Stomach (tissue), 9 donors: Measurements from ENCODE around the gene CNTN4. TPM values are rescaled to one million over a fixed set of nuclear protein-coding genes. Genes with fewer than 3 reads are reported as not detected.

Source experiments
- DNase-seq, 2 donors: peaks; one replicate each; pipeline versions ENCODE4 v3.0.0 to v3.0.0-alpha.2; 2013 to 2019
- H3K27ac ChIP-seq, 5 donors: fragments of 200-600 bp in 4 of 5; sonication (generic) in 4 of 5; one replicate each; pipeline ENCODE4 v1.5.1; 2013 to 2019; ENCODE audit warnings: mild to moderate bottlenecking in 1 of 5, moderate library complexity in 1 of 5
- H3K27me3 ChIP-seq, 3 donors: fragments of 200-600 bp; sonication (generic); one replicate each; pipeline ENCODE4 v1.5.1; 2017 to 2019; ENCODE audit warnings: mixed run types in 1 of 3
- H3K36me3 ChIP-seq, 4 donors: fragments of 200-600 bp; sonication (generic); 1 replicate in 3 of 4; 2 replicates in 1 of 4; pipeline ENCODE4 v1.5.1; 2016 to 2019
- H3K4me1 ChIP-seq, 4 donors: fragments of 200-600 bp; sonication (generic); one replicate each; pipeline ENCODE4 v1.5.1; 2016 to 2019
- H3K4me3 ChIP-seq, 4 donors: fragments of 200-600 bp; sonication (generic) in 3 of 4; one replicate each; pipeline ENCODE4 v1.5.1; 2016 to 2019; ENCODE audit warnings: mild to moderate bottlenecking in 1 of 4
- H3K9me3 ChIP-seq, 4 donors: fragments of 200-600 bp; sonication (generic); one replicate each; pipeline ENCODE4 v1.5.1; 2016 to 2019
- EP300 ChIP-seq: sonication (generic); formaldehyde crosslinking; IDR thresholded peaks from one replicate; pipeline ENCODE4 v1.6.1; 2017; ENCODE audit warnings: antibody characterized with exemption
- POLR2A ChIP-seq, 4 donors: fragments of 450-650 bp; IDR thresholded peaks; one replicate each; pipeline ENCODE4 v1.6.1; 2016; ENCODE audit warnings: antibody characterized with exemption in 4 of 4, control low read depth in 2 of 4, mild to moderate bottlenecking in 1 of 4, moderate library complexity in 1 of 4
- POLR2AphosphoS5 ChIP-seq, 3 donors: sonication (generic); formaldehyde crosslinking; IDR thresholded peaks; one replicate each; pipeline ENCODE4 v1.6.1; 2016; ENCODE audit warnings: antibody characterized with exemption in 3 of 3
- WGBS, 5 donors: extraction: QIAGEN DNeasy Blood & Tissue Kit in 3 of 5; methylation state at CpG; one replicate each; pipeline versions ENCODE4 v1.1.5 to v1.1.7; 2013 to 2018; 5-methylcytosine and 5-hydroxymethylcytosine counted together
- intact Hi-C: fragments of 100-400 bp; cut with DNase I; formaldehyde crosslinking; loops from one replicate; pipeline ENCODE4 v1.15.1; 2023; ENCODE audit warnings: low total_unique reads
- polyA plus RNA-seq, 3 donors: library from polyadenylated mRNA; stranded (reverse); fragments of 200-250 nt; gene quantifications; one replicate each; pipeline ENCODE4 v1.2.3, GENCODE V29; 2013
- total RNA-seq, 5 donors: library from RNA; depleted of rRNA; stranded (reverse); fragments of >200 nt; gene quantifications; one replicate each; pipeline versions ENCODE4 v1.1.0 to v1.2.3, GENCODE V29; 2014 to 2016
- TF ChIP-seq, protein P1 (sequence below), 7 experiments: fragments of 450-650 bp in 4 of 7; fragments of 200-600 bp in 3 of 7; sonication (generic) in 3 of 7; IDR thresholded peaks; one replicate each; pipeline ENCODE4 v1.5.1; 2016 to 2019; ENCODE audit warnings: antibody characterized with exemption in 7 of 7, control low read depth in 2 of 7, mild to moderate bottlenecking in 1 of 7
- donor health status: healthy with polysubstance abuse.
- donor health status: Bipolar disorder and iron deficiency.
- donor health status: healthy.

CNTN4 gene
- total and polyA plus RNA-seq, 8 donors, result 0.45 to 97.0 (median 5.6) TPM

DNA sequence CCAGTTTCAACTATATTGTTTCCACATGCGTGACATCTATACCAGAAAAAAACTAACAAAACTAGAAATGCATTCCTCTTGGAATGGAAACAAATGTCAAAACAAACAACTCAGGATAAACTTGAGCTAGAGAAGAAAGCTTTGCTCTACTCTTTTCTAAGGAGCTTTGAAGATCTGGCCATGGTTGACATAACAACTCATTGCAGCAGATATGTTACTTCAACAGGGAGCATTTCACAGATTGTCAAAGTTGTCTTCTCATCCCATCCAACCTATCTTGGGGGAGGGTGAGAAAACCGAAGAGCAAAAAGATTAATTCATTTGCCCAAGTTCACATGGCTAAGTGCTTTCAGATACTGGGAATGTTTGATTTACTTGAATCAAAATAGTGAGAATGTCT lies 484.4 kb downstream of the CNTN4 start:
- Histone ChIP-seq H3K27me3 (no peaks in the 10 kb centered on the region), H3K27ac (no peak overlapping the region), H3K4me1 (no peaks in the 10 kb centered on the region), H3K36me3 (no peaks in the 10 kb centered on the region), H3K9me3 (no peaks in the 10 kb centered on the region), H3K4me3 (no peak overlapping the region)
- no peak for TF ChIP-seq POLR2AphosphoS5 (IDR thresholded peaks at IDR 0.05)
- TF ChIP-seq EP300, result no peak
- TF ChIP-seq, protein P1, sequence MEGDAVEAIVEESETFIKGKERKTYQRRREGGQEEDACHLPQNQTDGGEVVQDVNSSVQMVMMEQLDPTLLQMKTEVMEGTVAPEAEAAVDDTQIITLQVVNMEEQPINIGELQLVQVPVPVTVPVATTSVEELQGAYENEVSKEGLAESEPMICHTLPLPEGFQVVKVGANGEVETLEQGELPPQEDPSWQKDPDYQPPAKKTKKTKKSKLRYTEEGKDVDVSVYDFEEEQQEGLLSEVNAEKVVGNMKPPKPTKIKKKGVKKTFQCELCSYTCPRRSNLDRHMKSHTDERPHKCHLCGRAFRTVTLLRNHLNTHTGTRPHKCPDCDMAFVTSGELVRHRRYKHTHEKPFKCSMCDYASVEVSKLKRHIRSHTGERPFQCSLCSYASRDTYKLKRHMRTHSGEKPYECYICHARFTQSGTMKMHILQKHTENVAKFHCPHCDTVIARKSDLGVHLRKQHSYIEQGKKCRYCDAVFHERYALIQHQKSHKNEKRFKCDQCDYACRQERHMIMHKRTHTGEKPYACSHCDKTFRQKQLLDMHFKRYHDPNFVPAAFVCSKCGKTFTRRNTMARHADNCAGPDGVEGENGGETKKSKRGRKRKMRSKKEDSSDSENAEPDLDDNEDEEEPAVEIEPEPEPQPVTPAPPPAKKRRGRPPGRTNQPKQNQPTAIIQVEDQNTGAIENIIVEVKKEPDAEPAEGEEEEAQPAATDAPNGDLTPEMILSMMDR (IDR thresholded peaks at IDR 0.05), result no peak
- no peak for TF ChIP-seq POLR2A (IDR thresholded peaks at IDR 0.05)
- DNase-seq, result no peak
- intact Hi-C loops, result no loop called here
- 50 to 67% (median 59%) methylated on average over 2 of the region's 2 CpGs for WGBS, 5 donors

DNA sequence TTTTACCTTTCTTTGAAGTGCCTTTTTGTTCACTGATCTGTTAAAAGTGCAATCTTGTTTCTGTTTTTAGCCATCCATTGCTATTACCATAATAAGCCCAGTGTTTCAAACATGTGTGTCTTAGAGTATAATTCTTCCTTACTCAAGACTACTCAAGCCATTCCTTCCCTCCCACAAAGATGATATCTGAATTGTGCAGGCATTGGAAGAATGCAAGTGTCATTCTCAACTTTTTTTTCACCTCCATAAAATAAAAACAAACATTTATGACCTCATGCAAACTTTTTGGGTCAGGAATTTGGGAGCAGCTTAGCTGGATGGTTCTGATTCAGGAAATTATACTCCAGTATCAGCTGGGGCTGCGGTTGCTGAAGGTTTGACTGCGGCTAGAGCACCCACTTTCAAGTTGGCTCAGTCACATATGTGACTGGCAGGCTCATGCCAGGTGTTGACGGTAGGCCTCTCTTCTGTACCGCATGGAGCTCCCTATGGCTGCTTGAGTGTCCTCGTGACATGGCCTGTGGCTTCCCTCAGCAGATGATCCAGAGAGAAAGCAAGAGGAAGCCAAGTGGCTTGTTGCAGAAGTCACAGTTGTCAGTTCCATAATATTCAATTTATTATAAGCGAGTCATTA lies 490.8 kb downstream of the CNTN4 start:
- H3K27me3 ChIP-seq, result no peaks in the 10 kb centered on the region
- 92 to 96% (median 93%) methylated on average over 5 to 6 of the region's 6 CpGs for WGBS, 5 donors
- intact Hi-C loops, result no loop called here

DNA sequence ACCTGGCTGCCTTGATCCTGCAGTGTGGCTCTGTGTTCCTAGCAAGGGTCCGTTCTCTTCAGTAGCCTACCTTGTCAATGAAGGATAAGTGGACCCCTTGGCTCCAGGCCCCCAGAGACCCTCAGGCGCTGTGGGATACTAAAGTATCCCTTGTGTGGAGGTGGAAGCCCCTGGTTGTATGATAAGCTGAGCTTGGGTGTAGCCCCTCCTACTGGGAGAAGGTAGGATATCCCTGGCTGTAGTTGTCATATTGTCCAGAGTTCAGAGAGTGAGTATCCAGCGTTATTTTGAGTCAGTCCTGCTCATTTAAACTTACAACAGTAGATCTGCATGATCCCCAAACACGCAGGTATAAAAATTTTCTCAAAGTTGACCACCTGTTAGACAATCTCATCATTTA lies 496.8 kb downstream of the CNTN4 start:
- TF ChIP-seq POLR2AphosphoS5 (IDR thresholded peaks at IDR 0.05) (no peak), EP300 (no peak), POLR2A (IDR thresholded peaks at IDR 0.05) (no peak)
- TF ChIP-seq, protein P1 (IDR thresholded peaks at IDR 0.05), result no peak
- no peaks in the 10 kb centered on the region for H3K9me3 ChIP-seq
- no peaks in the 10 kb centered on the region for H3K27me3 ChIP-seq
- H3K27ac ChIP-seq, result no peak overlapping the region
- WGBS, 5 donors, result 67 to 83% (median 79%) methylated on average over 4 of the region's 4 CpGs
- intact Hi-C loops, result no loop called here
- H3K4me1 ChIP-seq, result no peaks in the 10 kb centered on the region
- H3K4me3 ChIP-seq, result no peak overlapping the region
- DNase-seq, result no peak
- H3K36me3 ChIP-seq, result no peaks in the 10 kb centered on the region

More for the DNA sequence above, 490.8 kb downstream of the CNTN4 start:
- Histone ChIP-seq H3K36me3 (no peaks in the 10 kb centered on the region), H3K4me1 (no peaks in the 10 kb centered on the region), H3K27ac (no peak overlapping the region), H3K9me3 (no peaks in the 10 kb centered on the region), H3K4me3 (no peak overlapping the region)
- TF ChIP-seq, protein P1 (IDR thresholded peaks at IDR 0.05), result no peak
- TF ChIP-seq EP300 (no peak), POLR2AphosphoS5 (IDR thresholded peaks at IDR 0.05) (no peak), POLR2A (IDR thresholded peaks at IDR 0.05) (no peak)
- no peak for DNase-seq

DNA sequence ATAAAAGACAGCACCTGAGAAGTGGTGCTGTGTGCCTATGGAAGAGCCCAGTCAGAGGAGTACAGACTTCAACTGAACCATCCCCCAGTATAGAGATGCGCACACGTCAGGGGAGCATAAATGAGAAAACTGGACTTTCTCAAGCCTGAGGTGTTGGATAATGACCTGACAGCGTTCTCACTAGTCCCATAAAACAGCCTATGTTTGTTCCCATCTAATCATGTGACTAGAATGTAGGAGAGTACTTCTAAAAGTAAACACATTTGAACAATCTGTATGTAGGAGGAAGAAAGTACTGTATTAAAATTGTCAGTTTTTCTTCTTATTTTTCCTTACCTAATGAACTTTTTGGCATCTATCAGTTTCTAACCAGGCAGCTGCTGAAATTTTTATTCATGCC lies 498.9 kb downstream of the CNTN4 start:
- no peak for DNase-seq
- intact Hi-C loops, result no loop called here
- no peak overlapping the region for H3K4me3 ChIP-seq
- TF ChIP-seq, protein P1 (IDR thresholded peaks at IDR 0.05), result no peak
- TF ChIP-seq POLR2AphosphoS5 (IDR thresholded peaks at IDR 0.05), result no peak
- TF ChIP-seq EP300, result no peak
- no peak for TF ChIP-seq POLR2A (IDR thresholded peaks at IDR 0.05)
- no peaks in the 10 kb centered on the region for H3K4me1 ChIP-seq
- 64 to 77% (median 72%) methylated on average over 3 of the region's 3 CpGs for WGBS, 5 donors
- H3K9me3 ChIP-seq, result no peaks in the 10 kb centered on the region
- no peaks in the 10 kb centered on the region for H3K27me3 ChIP-seq
- no peak overlapping the region for H3K27ac ChIP-seq
- H3K36me3 ChIP-seq, result no peaks in the 10 kb centered on the region
